ENCODE measurements around the gene DHX58. TPM values are rescaled to one million over a fixed set of nuclear protein-coding genes. Genes with fewer than 3 reads are reported as not detected.

The DHX58 gene
- total RNA-seq, 6 donors from 2014 or later: 15.8 to 56.6 (median 32.6) TPM

- 92 to 94% methylated on average over 3 to 11 of the region's 11 CpGs for WGBS, 2 donors
- no peak for ATAC-seq (ENCODE audit: low FRiP score in 2 of 2)
- H3K27ac ChIP-seq: peak overlapping the region; percentile 93 to 97 (median 94)
Observed at GRCh38 chr17:42111265-42111636, 1.3 kb downstream of the DHX58 start.

DNA sequence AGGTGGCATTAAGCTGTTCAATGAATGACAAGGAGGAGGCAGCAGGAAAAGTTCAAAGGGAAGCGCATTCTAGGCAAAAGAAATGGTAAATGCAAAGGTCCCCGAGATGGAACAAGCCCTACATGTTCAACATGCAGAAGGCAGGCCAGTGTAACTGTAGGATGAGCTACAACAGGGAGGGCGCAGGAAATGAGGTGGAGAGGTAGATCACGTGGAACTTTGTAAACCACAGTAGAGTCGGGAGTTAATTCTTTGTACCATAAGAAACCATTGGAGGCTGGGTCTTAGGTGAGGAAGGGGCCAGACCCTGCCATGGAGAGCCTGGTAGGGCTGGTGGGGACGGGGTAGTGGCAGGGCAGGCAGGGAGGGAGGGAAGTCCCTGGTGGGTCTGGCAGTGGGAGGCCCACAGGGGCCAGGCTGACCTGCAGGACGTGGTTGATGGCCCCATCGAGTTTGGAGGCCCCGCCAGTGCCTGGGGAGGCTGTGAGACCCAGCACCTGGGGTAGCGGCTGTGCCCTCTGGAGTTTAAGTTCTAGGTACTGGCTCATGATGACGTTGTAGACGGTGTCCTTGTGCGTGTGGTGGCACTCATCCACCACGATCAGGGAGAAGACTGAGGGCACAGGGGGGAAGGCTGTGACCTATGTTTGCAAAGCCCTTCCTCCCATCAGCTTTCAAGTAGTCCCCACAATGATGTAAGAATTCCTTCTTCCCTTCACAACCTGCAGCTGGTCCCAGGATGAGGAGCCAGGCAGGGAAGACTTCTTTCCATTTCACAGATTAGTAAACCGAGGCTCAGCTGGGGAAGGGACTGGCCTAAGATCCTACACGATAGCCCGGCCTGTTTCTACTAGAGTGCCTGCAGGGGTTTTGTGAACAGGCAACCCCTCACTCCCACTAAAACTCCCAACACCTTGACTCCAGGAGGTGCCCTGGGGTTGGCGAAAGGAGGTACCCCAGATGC lies 1.9 kb downstream of the DHX58 start:
- no peak for ATAC-seq (ENCODE audit: low FRiP score in 2 of 2)
- 90 to 92% methylated on average over 11 to 18 of the region's 18 CpGs for WGBS, 2 donors
- H3K36me3 ChIP-seq: peaks cover 0 to 30% (median 11%) of the 10 kb centered on the region in 4 donors
- TF ChIP-seq, protein P1, sequence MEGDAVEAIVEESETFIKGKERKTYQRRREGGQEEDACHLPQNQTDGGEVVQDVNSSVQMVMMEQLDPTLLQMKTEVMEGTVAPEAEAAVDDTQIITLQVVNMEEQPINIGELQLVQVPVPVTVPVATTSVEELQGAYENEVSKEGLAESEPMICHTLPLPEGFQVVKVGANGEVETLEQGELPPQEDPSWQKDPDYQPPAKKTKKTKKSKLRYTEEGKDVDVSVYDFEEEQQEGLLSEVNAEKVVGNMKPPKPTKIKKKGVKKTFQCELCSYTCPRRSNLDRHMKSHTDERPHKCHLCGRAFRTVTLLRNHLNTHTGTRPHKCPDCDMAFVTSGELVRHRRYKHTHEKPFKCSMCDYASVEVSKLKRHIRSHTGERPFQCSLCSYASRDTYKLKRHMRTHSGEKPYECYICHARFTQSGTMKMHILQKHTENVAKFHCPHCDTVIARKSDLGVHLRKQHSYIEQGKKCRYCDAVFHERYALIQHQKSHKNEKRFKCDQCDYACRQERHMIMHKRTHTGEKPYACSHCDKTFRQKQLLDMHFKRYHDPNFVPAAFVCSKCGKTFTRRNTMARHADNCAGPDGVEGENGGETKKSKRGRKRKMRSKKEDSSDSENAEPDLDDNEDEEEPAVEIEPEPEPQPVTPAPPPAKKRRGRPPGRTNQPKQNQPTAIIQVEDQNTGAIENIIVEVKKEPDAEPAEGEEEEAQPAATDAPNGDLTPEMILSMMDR (IDR thresholded peaks at IDR 0.05): no peak
- no peak for TF ChIP-seq POLR2A (IDR thresholded peaks at IDR 0.05)
- TF ChIP-seq POLR2AphosphoS5 (IDR thresholded peaks at IDR 0.05): no peak
- TF ChIP-seq EP300 (IDR thresholded peaks at IDR 0.05): no peak
- peaks cover 17 to 33% (median 25%) of the 10 kb centered on the region in 4 donors for H3K4me1 ChIP-seq
- H3K27me3 ChIP-seq: no peaks in the 10 kb centered on the region
- no peak overlapping the region for H3K4me3 ChIP-seq
- H3K27ac ChIP-seq: peak overlapping the region in 2 of 4 donors; percentile 93 to 94
- no peaks in the 10 kb centered on the region for H3K9me3 ChIP-seq
- no peak for DNase-seq

More at GRCh38 chr17:42111265-42111636, 1.3 kb downstream of the DHX58 start:
- Histone ChIP-seq H3K27me3 (no peaks in the 10 kb centered on the region), H3K4me1 (peaks cover 17 to 33% (median 25%) of the 10 kb centered on the region in 4 donors), H3K36me3 (peaks cover 0 to 28% (median 10%) of the 10 kb centered on the region in 4 donors), H3K9me3 (no peaks in the 10 kb centered on the region), H3K4me3 (peak overlapping the region in 3 of 4 donors; percentile 57 to 75 (median 68))
- no peak for DNase-seq
- no peak for TF ChIP-seq POLR2AphosphoS5 (IDR thresholded peaks at IDR 0.05)

DNA sequence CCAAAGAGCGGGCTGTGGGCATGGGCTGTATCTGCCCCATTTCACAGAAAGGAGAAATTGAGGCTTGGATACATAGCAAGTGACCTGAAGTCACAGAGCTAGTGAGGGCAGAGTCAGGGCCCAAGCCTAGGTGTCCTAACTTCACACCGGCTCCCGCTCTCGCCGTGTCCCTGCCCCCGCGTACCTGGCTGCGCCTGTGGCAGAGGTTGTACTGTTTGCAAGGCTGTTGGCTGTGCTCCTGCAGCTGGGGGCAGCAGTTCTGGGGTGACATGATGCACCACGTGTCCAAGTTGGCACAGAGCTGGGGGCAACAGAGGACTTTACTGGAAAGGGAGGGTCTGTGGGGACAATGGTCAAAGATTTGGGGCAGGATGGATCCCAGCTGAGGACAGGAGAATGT lies 3.4 kb downstream of the DHX58 start:
- H3K4me1 ChIP-seq: peaks cover 17 to 33% (median 25%) of the 10 kb centered on the region in 4 donors
- DNase-seq: no peak

GRCh38 chr17:42107597-42108576 lies 4.6 kb downstream of the DHX58 start:
- peak overlapping the region in 3 of 4 donors; percentile 4 to 37 (median 30) for H3K4me3 ChIP-seq
- TF ChIP-seq POLR2A (IDR thresholded peaks at IDR 0.05) (no peak), POLR2AphosphoS5 (IDR thresholded peaks at IDR 0.05) (no peak), EP300 (IDR thresholded peaks at IDR 0.05) (no peak)
- TF ChIP-seq, protein P1 (IDR thresholded peaks at IDR 0.05): no peak
- H3K27ac ChIP-seq: no peak overlapping the region
- ATAC-seq (ENCODE audit: low FRiP score in 2 of 2) (peak; percentile 66 to 77), DNase-seq (peak; percentile 80 to 94)
- peaks cover 0 to 46% (median 20%) of the 10 kb centered on the region in 4 donors for H3K36me3 ChIP-seq
- 62 to 72% methylated on average over 20 to 46 of the region's 51 CpGs for WGBS, 2 donors
- H3K9me3 ChIP-seq: no peaks in the 10 kb centered on the region
- H3K27me3 ChIP-seq: no peaks in the 10 kb centered on the region
- peaks cover 12 to 29% (median 20%) of the 10 kb centered on the region in 4 donors for H3K4me1 ChIP-seq

More for the DNA sequence above, 3.4 kb downstream of the DHX58 start:
- no peaks in the 10 kb centered on the region for H3K27me3 ChIP-seq
- no peak for ATAC-seq (ENCODE audit: low FRiP score in 2 of 2)
- H3K27ac ChIP-seq: no peak overlapping the region
- no peak overlapping the region for H3K4me3 ChIP-seq
- peaks cover 0 to 35% (median 18%) of the 10 kb centered on the region in 4 donors for H3K36me3 ChIP-seq
- 91 to 92% methylated on average over 2 to 9 of the region's 9 CpGs for WGBS, 2 donors
- H3K9me3 ChIP-seq: no peaks in the 10 kb centered on the region
- no peak for TF ChIP-seq POLR2A (IDR thresholded peaks at IDR 0.05)
- TF ChIP-seq EP300 (IDR thresholded peaks at IDR 0.05): no peak
- TF ChIP-seq, protein P1 (IDR thresholded peaks at IDR 0.05): no peak
- no peak for TF ChIP-seq POLR2AphosphoS5 (IDR thresholded peaks at IDR 0.05)
